GM23338 (cell line): Measurements from ENCODE around the gene HSPBP1. TPM values are rescaled to one million over a fixed set of nuclear protein-coding genes. Genes with fewer than 3 reads are reported as not detected.

Experiments used
- ATAC-seq: fragments of 200-7000 bp; cut with Tn5 transposase; 3 replicates; pipeline ENCODE4 v1.9.1; 2020
- DNase-seq: peaks from one replicate; pipeline ENCODE4 v3.0.0-alpha.2; 2015; ENCODE audit warnings: low spot score
- H2AFZ ChIP-seq: fragments of 200-600 bp; sonication (generic); 2 replicates; pipeline ENCODE4 v1.8.0; 2016; ENCODE audit warnings: antibody characterized with exemption, mild to moderate bottlenecking, moderate library complexity
- H3F3A ChIP-seq: fragments of 200-600 bp; sonication (generic); replicated peaks from 2 replicates; pipeline ENCODE4 v1.8.0; 2017; ENCODE audit warnings: antibody characterized with exemption, mixed run types, low read depth
- H3K27ac ChIP-seq: fragments of 200-600 bp; sonication (generic); 2 replicates; pipeline ENCODE4 v1.6.1; 2016; ENCODE audit warnings: low read depth
- H3K27me3 ChIP-seq: fragments of 200-600 bp; sonication (generic); 2 replicates; pipeline ENCODE4 v1.8.0; 2016; ENCODE audit warnings: mild to moderate bottlenecking, mixed run types, moderate library complexity; ENCODE audit not compliant: insufficient read depth
- H3K36me3 ChIP-seq: fragments of 200-600 bp; sonication (generic); 2 replicates; pipeline ENCODE4 v1.8.0; 2016; ENCODE audit warnings: mild to moderate bottlenecking; ENCODE audit not compliant: insufficient read depth
- H3K4me1 ChIP-seq: fragments of 200-600 bp; sonication (generic); 2 replicates; pipeline ENCODE4 v1.8.0; 2016; ENCODE audit warnings: mild to moderate bottlenecking, moderate library complexity; ENCODE audit not compliant: insufficient read depth
- H3K4me2 ChIP-seq: fragments of 200-600 bp; sonication (generic); 2 replicates; pipeline ENCODE4 v1.7.1; 2017; ENCODE audit warnings: mixed run types
- H3K4me3 ChIP-seq: fragments of 200-600 bp; sonication (generic); 2 replicates; pipeline ENCODE4 v1.6.1; 2016; ENCODE audit warnings: mixed run types
- H3K79me2 ChIP-seq: fragments of 200-600 bp; sonication (generic); replicated peaks from 2 replicates; pipeline ENCODE4 v1.8.0; 2017; ENCODE audit warnings: mild to moderate bottlenecking; ENCODE audit not compliant: insufficient read depth
- H3K9me2 ChIP-seq: fragments of 200-600 bp; sonication (generic); 2 replicates; pipeline ENCODE4 v1.8.0; 2017; ENCODE audit not compliant: insufficient read depth
- H4K20me1 ChIP-seq: fragments of 200-600 bp; sonication (generic); replicated peaks from 2 replicates; pipeline ENCODE4 v1.8.0; 2017; ENCODE audit warnings: mild to moderate bottlenecking; ENCODE audit not compliant: insufficient read depth
- H3K27ac Mint-ChIP-seq: 2 replicates; pipeline ENCODE4 v1.8.0; 2020; ENCODE audit warnings: inconsistent platforms, mild to moderate bottlenecking, moderate library complexity, mixed read lengths
- H3K27me3 Mint-ChIP-seq: 3 replicates; pipeline ENCODE4 v1.8.0; 2022; ENCODE audit warnings: low read depth, mild to moderate bottlenecking, moderate library complexity, mixed read lengths, inconsistent platforms; ENCODE audit not compliant: insufficient read depth, poor library complexity
- H3K36me3 Mint-ChIP-seq: 3 replicates; pipeline ENCODE4 v1.8.0; 2021; ENCODE audit warnings: low read depth, mild to moderate bottlenecking, inconsistent platforms, moderate library complexity, mixed read lengths
- H3K4me1 Mint-ChIP-seq: 3 replicates; pipeline ENCODE4 v1.8.0; 2020; ENCODE audit warnings: mild to moderate bottlenecking, inconsistent platforms, mixed read lengths
- H3K4me3 Mint-ChIP-seq: 3 replicates; pipeline ENCODE4 v1.8.0; 2021; ENCODE audit warnings: moderate library complexity, mild to moderate bottlenecking, inconsistent platforms, mixed read lengths
- H3K9me3 Mint-ChIP-seq: 3 replicates; pipeline ENCODE4 v1.8.0; 2020; ENCODE audit warnings: moderate library complexity, mild to moderate bottlenecking, inconsistent platforms, mixed read lengths
- EZH2 ChIP-seq: fragments of 200-600 bp; sonication (generic); IDR thresholded peaks from one replicate; pipeline ENCODE4 v1.8.0; 2017; ENCODE audit warnings: antibody characterized with exemption, mild to moderate bottlenecking, low read depth; ENCODE audit not compliant: unreplicated experiment
- EZH2phosphoT487 ChIP-seq: fragments of 200-600 bp; sonication (generic); IDR thresholded peaks from one replicate; pipeline ENCODE4 v1.8.1; 2018; ENCODE audit warnings: antibody characterized with exemption; ENCODE audit not compliant: unreplicated experiment
- JUNB ChIP-seq: IDR thresholded peaks from one replicate; pipeline ENCODE4 v1.6.1; 2016; ENCODE audit warnings: antibody characterized with exemption; ENCODE audit not compliant: unreplicated experiment
- ZNF114 ChIP-seq: fragments of 250-450 bp; sonication (Bioruptor Pico); IDR thresholded peaks from 2 replicates; pipeline ENCODE4 v1.5.0; 2020; ENCODE audit warnings: mild to moderate bottlenecking, moderate library complexity
- polyA plus RNA-seq: library from polyadenylated mRNA; unstranded; fragments of >200 nt; fragmentation: Nextera tagmentation; extraction: Ambion mirVana; gene quantifications from 2 replicates; pipeline ENCODE4 v1.2.1, GENCODE V29; 2016
- total RNA-seq: library from RNA; depleted of rRNA; stranded (reverse); fragments of >200 nt; shearing (Covaris generic); gene quantifications from 2 replicates; pipeline ENCODE4 v1.2.3, GENCODE V29; 2014
- TF ChIP-seq, protein P1 (sequence below), 2 experiments: fragments of 200-600 bp in 1 of 2; sonication (generic) in 1 of 2; conservative IDR thresholded peaks; 2 replicates each; pipeline versions ENCODE4 v1.5.1 to v1.6.1; 2016 to 2017; ENCODE audit warnings: antibody characterized with exemption in 2 of 2, low read depth in 2 of 2, mild to moderate bottlenecking in 2 of 2, moderate library complexity in 1 of 2
- TF ChIP-seq, protein P2 (sequence below): IDR thresholded peaks from one replicate; pipeline ENCODE4 v1.6.1; 2018; ENCODE audit warnings: antibody characterized with exemption; ENCODE audit not compliant: unreplicated experiment

The HSPBP1 gene
- total and polyA plus RNA-seq, 2 experiments from 2014 or later, result 83.6 to 91.1 TPM

DNA sequence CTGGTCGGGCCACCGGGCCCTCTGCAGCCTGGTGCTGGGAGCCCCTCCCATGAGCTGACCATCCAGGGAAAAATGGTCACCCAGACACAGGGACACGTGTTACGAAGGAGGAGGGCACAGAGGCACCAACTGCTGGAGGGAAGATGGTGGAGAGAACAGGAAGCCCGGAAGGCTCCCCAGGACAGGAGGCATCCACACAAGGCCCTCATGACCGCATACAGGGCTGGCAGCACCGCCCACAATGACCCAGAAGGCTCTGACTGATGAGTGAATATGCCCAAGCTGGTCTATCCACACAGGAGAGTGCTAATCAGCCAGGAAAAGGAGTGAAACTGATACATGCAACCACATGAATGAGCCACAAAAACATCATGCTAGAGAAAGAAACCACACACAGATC, 37.4 kb downstream of the HSPBP1 start:
- Histone ChIP-seq H3K4me2 (no peak overlapping the region), H3K36me3 (no peaks in the 10 kb centered on the region; the same call in 1 of the 2 replicates), H3K4me3 (no peak overlapping the region), H2AFZ (no peak overlapping the region), H3K79me2 (peaks cover 2% of the 10 kb centered on the region; the same call in 1 of the 2 replicates), H4K20me1 (no peaks in the 10 kb centered on the region; the same call in none of the 2 replicates), H3K27me3 (no peaks in the 10 kb centered on the region), H3F3A (no peaks in the 10 kb centered on the region), H3K27ac (no peak overlapping the region), H3K9me2 (no peaks in the 10 kb centered on the region), H3K4me1 (no peaks in the 10 kb centered on the region)
- Mint-ChIP-seq H3K27me3 (no peaks in the 10 kb centered on the region), H3K4me3 (no peak overlapping the region), H3K27ac (no peak overlapping the region), H3K36me3 (peaks cover 43% of the 10 kb centered on the region), H3K4me1 (no peaks in the 10 kb centered on the region), H3K9me3 (no peaks in the 10 kb centered on the region)
- ATAC-seq, result no peak
- no peak for DNase-seq
- TF ChIP-seq, protein P1, sequence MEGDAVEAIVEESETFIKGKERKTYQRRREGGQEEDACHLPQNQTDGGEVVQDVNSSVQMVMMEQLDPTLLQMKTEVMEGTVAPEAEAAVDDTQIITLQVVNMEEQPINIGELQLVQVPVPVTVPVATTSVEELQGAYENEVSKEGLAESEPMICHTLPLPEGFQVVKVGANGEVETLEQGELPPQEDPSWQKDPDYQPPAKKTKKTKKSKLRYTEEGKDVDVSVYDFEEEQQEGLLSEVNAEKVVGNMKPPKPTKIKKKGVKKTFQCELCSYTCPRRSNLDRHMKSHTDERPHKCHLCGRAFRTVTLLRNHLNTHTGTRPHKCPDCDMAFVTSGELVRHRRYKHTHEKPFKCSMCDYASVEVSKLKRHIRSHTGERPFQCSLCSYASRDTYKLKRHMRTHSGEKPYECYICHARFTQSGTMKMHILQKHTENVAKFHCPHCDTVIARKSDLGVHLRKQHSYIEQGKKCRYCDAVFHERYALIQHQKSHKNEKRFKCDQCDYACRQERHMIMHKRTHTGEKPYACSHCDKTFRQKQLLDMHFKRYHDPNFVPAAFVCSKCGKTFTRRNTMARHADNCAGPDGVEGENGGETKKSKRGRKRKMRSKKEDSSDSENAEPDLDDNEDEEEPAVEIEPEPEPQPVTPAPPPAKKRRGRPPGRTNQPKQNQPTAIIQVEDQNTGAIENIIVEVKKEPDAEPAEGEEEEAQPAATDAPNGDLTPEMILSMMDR (conservative IDR thresholded peaks at IDR 0.05; ENCODE audit: low read depth in 2 of 2), result no peak
- TF ChIP-seq EZH2phosphoT487 (no peak), ZNF114 (CRISPR knock-in tag) (no peak), JUNB (no peak), EZH2 (no peak)

DNA sequence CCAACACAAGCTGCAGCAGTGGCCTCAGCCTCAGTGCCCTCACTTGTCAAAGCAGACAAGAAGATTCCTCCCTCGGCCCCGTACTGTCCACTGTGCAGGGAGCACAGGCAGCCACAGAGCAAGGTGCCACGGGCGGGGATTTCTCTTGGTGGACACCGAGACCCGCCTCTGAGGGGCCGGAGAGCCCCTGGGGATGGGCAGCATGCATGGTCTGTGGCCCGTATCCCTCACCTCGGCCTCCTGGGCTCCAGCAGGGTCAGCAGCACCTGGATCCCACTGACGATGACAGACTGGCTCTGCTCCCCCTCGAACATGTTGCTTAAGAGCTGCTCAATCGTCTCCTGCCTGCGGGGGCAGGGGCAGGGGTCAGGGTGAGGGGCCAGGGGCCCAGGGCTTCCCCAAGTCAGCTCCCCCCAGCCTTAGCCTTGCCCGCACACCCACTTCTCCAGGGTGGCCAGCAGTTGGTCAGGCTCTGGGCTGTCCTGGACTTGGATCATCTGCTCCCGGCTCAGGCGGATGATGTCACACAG, 37.9 kb downstream of the HSPBP1 start:
- Histone ChIP-seq H3F3A (no peaks in the 10 kb centered on the region), H2AFZ (no peak overlapping the region), H3K4me1 (no peaks in the 10 kb centered on the region), H4K20me1 (no peaks in the 10 kb centered on the region; the same call in none of the 2 replicates), H3K27ac (no peak overlapping the region), H3K79me2 (no peaks in the 10 kb centered on the region), H3K9me2 (no peaks in the 10 kb centered on the region), H3K27me3 (no peaks in the 10 kb centered on the region), H3K4me2 (no peak overlapping the region), H3K36me3 (no peaks in the 10 kb centered on the region; the same call in 1 of the 2 replicates), H3K4me3 (no peak overlapping the region)
- TF ChIP-seq, protein P2, sequence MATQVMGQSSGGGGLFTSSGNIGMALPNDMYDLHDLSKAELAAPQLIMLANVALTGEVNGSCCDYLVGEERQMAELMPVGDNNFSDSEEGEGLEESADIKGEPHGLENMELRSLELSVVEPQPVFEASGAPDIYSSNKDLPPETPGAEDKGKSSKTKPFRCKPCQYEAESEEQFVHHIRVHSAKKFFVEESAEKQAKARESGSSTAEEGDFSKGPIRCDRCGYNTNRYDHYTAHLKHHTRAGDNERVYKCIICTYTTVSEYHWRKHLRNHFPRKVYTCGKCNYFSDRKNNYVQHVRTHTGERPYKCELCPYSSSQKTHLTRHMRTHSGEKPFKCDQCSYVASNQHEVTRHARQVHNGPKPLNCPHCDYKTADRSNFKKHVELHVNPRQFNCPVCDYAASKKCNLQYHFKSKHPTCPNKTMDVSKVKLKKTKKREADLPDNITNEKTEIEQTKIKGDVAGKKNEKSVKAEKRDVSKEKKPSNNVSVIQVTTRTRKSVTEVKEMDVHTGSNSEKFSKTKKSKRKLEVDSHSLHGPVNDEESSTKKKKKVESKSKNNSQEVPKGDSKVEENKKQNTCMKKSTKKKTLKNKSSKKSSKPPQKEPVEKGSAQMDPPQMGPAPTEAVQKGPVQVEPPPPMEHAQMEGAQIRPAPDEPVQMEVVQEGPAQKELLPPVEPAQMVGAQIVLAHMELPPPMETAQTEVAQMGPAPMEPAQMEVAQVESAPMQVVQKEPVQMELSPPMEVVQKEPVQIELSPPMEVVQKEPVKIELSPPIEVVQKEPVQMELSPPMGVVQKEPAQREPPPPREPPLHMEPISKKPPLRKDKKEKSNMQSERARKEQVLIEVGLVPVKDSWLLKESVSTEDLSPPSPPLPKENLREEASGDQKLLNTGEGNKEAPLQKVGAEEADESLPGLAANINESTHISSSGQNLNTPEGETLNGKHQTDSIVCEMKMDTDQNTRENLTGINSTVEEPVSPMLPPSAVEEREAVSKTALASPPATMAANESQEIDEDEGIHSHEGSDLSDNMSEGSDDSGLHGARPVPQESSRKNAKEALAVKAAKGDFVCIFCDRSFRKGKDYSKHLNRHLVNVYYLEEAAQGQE, result no peak
- no peak for TF ChIP-seq ZNF114 (CRISPR knock-in tag)
- DNase-seq (no peak), ATAC-seq (no peak)
- no peaks in the 10 kb centered on the region for H3K27me3 Mint-ChIP-seq
- H3K9me3 Mint-ChIP-seq, result no peaks in the 10 kb centered on the region
- peaks cover 48% of the 10 kb centered on the region for H3K36me3 Mint-ChIP-seq
- H3K4me3 Mint-ChIP-seq, result no peak overlapping the region
- H3K4me1 Mint-ChIP-seq, result no peaks in the 10 kb centered on the region
- no peak overlapping the region for H3K27ac Mint-ChIP-seq
